Measurements from ENCODE around the gene APBA2.

- TF ChIP-seq, protein P1, sequence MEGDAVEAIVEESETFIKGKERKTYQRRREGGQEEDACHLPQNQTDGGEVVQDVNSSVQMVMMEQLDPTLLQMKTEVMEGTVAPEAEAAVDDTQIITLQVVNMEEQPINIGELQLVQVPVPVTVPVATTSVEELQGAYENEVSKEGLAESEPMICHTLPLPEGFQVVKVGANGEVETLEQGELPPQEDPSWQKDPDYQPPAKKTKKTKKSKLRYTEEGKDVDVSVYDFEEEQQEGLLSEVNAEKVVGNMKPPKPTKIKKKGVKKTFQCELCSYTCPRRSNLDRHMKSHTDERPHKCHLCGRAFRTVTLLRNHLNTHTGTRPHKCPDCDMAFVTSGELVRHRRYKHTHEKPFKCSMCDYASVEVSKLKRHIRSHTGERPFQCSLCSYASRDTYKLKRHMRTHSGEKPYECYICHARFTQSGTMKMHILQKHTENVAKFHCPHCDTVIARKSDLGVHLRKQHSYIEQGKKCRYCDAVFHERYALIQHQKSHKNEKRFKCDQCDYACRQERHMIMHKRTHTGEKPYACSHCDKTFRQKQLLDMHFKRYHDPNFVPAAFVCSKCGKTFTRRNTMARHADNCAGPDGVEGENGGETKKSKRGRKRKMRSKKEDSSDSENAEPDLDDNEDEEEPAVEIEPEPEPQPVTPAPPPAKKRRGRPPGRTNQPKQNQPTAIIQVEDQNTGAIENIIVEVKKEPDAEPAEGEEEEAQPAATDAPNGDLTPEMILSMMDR (optimal IDR thresholded peaks at IDR 0.05 in 1 of 3, IDR thresholded peaks at IDR 0.05 in 1 of 3, conservative IDR thresholded peaks at IDR 0.05 in 1 of 3; ENCODE audit: extremely low read depth in 1 of 3, insufficient read depth in 2 of 3, low read length in 3 of 3): no peak
- TF ChIP-seq EZH2 (IDR thresholded peaks at IDR 0.05; ENCODE audit: low read length): no peak
These were observed 246.2 kb downstream of the APBA2 start for GRCh38 chr15:29131840-29132420.
